C4-2B (cell line): ENCODE data around the gene POLR1D.

Experiments
- H3K27ac ChIP-seq: fragments of 450-650 bp; 2 replicates; pipeline ENCODE4 v1.5.1; 2017
- ZFX ChIP-seq: fragments of 450-650 bp; IDR thresholded peaks from 2 replicates; pipeline ENCODE4 v1.6.1; 2017
- TF ChIP-seq, protein P1 (sequence below): fragments of 450-650 bp; conservative IDR thresholded peaks from 2 replicates; pipeline ENCODE4 v1.5.1; 2017; ENCODE audit warnings: mild to moderate bottlenecking

Gene POLR1D

DNA sequence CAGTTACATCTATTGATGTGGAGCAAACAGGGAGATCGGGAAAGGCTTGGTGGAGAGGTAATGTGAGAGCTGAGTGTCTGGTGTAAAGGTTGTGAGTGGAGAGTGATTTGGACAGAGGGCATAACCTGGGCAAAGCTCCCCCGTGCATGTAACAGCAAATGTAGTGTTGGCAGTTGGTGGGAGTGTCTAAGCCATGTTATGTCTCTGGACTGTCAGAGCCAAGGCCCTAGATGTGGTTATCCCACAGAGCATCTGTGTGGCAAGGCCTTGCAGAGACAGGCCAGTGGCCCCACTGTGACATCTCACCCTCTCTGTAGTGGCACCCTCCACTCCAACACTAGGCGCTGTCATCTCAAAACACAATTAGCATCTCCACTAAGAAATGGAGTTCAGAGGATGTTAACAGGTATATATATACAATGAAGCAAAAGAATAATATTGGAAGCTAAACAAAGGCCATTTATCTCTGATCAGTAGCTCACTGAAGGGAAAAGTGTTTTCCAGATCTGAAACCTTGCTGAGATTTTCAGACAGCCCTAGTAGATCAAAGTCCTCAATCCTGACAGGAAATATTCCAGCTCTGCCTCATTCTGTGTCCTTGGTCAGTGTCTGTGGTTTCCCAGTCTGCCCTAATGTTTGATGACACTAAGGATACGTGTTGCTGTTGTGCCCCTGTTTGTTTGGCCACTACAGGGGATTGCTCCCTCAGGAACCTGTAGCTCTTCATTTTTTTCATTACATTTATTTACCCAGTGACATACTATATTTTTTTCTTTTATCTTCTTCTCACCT lies 20.2 kb downstream of the POLR1D start:
- TF ChIP-seq, protein P1, sequence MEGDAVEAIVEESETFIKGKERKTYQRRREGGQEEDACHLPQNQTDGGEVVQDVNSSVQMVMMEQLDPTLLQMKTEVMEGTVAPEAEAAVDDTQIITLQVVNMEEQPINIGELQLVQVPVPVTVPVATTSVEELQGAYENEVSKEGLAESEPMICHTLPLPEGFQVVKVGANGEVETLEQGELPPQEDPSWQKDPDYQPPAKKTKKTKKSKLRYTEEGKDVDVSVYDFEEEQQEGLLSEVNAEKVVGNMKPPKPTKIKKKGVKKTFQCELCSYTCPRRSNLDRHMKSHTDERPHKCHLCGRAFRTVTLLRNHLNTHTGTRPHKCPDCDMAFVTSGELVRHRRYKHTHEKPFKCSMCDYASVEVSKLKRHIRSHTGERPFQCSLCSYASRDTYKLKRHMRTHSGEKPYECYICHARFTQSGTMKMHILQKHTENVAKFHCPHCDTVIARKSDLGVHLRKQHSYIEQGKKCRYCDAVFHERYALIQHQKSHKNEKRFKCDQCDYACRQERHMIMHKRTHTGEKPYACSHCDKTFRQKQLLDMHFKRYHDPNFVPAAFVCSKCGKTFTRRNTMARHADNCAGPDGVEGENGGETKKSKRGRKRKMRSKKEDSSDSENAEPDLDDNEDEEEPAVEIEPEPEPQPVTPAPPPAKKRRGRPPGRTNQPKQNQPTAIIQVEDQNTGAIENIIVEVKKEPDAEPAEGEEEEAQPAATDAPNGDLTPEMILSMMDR = no peak
- TF ChIP-seq ZFX = no peak
- no peak overlapping the region for H3K27ac ChIP-seq

DNA sequence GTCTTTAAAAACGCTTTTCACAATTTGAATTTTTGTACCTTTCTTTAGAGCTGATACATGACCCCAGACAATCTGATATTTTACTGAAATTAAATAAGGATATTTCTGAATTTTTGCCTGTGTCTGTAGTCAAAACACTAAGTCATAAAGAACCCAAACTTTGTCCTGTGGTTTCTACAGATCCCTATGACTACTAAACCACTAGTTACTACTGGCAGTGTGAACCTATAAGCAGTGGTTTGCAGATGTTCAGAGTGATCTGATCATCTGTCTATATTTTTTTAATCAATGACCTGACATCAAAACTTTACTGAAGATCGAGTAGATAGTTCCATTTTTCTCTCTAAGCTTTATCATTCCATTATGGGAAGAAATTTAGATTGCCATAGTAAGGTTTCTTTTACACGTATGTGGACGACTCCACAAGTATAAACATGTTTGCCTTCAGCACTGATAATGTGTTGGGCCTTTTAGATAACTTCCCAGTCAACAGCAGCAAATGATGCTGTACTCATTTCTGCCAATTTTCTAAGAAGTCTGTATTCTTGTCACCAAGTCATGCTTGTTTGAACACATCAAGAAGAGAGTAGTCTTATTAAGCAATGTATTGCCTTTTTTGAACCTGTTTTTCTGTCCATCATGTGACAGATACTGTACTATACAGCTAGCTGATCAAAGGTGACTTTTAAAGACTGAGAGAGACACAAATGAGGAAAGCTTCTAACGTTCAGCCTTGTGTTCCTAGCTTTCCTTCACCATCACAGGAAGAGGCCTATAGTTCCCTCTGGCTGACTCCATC lies 21.8 kb downstream of the POLR1D start:
- TF ChIP-seq, protein P1 = no peak
- no peak for TF ChIP-seq ZFX
- H3K27ac ChIP-seq = no peak overlapping the region

DNA sequence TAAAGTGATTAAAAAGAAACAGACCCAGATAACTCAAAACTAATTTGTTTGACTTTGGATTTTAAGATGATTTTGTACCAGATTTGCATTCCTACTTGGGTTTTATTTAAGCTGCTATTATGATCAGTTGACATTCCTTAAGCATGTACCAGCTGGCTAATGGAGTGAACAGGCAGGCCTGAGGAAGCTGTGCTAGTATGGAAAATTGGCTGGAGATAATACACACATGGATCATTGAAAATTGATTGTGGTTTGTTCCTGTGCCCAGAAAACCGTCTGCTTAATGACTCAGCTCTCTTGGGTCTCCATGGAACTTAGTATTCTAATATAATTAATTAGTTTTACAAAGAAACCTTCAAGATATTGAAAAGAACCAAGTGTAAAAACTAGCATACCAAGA lies 22.6 kb downstream of the POLR1D start:
- no peak overlapping the region for H3K27ac ChIP-seq
- no peak for TF ChIP-seq ZFX
- TF ChIP-seq, protein P1 = no peak

DNA sequence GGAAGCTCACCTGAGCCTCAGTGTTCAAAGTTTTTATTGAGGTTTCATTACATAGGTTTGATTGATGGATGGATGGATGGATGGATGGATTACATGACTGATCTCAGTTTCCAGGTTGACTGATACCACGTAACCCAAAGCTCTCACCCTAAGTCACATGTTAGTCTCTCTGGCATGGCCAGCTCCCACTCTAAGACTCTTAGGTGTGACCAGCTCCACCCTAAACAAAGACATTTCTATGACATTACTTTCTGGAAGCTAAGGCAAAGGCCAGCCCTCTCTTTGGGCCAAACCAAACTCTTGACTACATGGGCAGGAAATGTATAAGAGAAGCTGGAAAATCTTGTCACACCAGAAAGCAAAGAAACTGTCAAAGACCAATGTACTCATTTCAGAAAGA lies 28.6 kb downstream of the POLR1D start:
- H3K27ac ChIP-seq = no peak overlapping the region
- TF ChIP-seq, protein P1 = no peak
- TF ChIP-seq ZFX = no peak

DNA sequence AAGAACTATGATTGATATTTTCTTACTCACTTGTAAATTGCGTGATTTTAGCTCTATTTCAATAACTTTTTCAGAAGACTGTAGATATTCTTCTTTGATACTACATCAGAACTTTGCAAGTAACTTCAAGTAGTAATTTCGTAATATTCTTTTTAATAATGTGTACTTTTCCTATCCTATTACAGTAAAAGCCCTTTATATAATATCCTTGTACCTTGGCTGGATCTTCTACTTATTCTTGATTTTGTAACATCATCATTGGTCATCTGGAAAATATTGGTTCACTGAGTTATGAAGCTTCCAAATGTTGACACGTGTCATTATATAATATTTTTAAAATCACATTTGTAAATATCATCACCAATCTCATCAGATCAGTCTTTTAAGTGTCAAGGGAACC lies 32.4 kb downstream of the POLR1D start:
- TF ChIP-seq, protein P1 = no peak
- no peak for TF ChIP-seq ZFX
- no peak overlapping the region for H3K27ac ChIP-seq

DNA sequence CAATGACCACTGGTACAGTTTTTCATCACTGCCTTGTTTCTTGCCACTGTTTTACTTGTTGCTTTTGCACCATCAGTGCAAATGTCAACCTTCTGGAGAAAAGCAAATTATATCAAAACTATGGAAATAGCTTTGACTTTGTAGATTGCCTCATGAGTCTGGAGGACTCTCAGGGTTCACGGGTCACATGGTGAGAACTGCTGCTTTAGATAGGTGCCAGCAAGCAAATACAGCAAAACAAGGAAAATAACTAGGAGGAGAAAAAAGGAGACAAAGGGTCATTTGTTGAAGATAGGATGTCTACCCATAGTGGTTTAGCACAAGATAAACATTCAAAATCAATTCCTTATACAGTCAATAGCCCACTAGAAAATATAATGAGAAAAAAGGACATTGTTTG lies 33.1 kb downstream of the POLR1D start:
- H3K27ac ChIP-seq = no peak overlapping the region
- TF ChIP-seq, protein P1 = no peak
- no peak for TF ChIP-seq ZFX

DNA sequence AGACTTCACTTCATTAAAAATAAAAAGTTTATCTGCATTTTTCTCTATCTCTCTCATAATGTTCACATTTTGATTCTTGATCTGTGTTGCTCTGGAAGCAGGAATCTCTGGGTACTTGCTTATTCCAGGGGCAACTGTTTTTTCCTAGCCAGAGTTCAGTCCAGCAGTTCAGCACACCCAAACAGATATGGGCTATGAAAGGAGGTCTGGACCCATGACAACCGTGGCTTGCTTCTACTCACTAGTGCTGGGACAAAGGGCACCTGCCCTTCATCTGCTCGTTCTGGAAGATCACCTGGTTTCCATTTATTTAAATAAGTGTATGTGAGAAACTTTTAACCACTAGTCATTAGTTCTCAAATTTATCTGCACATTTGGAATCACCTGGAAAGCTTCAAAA lies 36.0 kb downstream of the POLR1D start:
- TF ChIP-seq, protein P1 = no peak
- TF ChIP-seq ZFX = no peak
- no peak overlapping the region for H3K27ac ChIP-seq
